Mesendoderm (in vitro differentiated cells): Measurements from ENCODE around the gene CANX.

Experiments
- DNase-seq: peaks from one replicate; pipeline ENCODE4 v3.0.0; 2013
- H2AK5ac ChIP-seq: 2 replicates; pipeline ENCODE4 v1.6.1; 2013; ENCODE audit warnings: low read length, inconsistent platforms
- H2BK120ac ChIP-seq: 2 replicates; pipeline ENCODE4 v1.6.1; 2013; ENCODE audit warnings: low read depth, mild to moderate bottlenecking, low read length, moderate library complexity, mixed read lengths
- H2BK15ac ChIP-seq: replicated peaks from 2 replicates; pipeline ENCODE4 v1.6.1; 2013; ENCODE audit warnings: low read depth, mild to moderate bottlenecking, moderate library complexity
- H2BK5ac ChIP-seq: 2 replicates; pipeline ENCODE4 v1.6.1; 2013; ENCODE audit warnings: low read length, inconsistent platforms
- H3K18ac ChIP-seq: 2 replicates; pipeline ENCODE4 v1.6.1; 2013; ENCODE audit warnings: mild to moderate bottlenecking, low read length, mixed read lengths
- H3K23ac ChIP-seq: one replicate; pipeline ENCODE4 v1.6.1; 2013; ENCODE audit warnings: low read length
- H3K27ac ChIP-seq: 2 replicates; pipeline ENCODE4 v1.5.1; 2013; ENCODE audit warnings: low read depth, mild to moderate bottlenecking, inconsistent platforms, low read length, moderate library complexity
- H3K27me3 ChIP-seq: 2 replicates; pipeline ENCODE4 v1.6.1; 2013; ENCODE audit warnings: low read length, control low read depth, mild to moderate bottlenecking, inconsistent platforms; ENCODE audit not compliant: insufficient read depth, poor library complexity
- H3K36me3 ChIP-seq: 2 replicates; pipeline ENCODE4 v1.6.1; 2013; ENCODE audit warnings: low read length, inconsistent platforms; ENCODE audit not compliant: control insufficient read depth, insufficient read depth
- H3K4ac ChIP-seq: one replicate; pipeline ENCODE4 v1.6.1; 2013; ENCODE audit warnings: low read depth, mild to moderate bottlenecking, low read length, moderate library complexity
- H3K4me1 ChIP-seq: 2 replicates; pipeline ENCODE4 v1.6.1; 2013; ENCODE audit warnings: low read depth, low read length, inconsistent platforms; ENCODE audit not compliant: control insufficient read depth
- H3K4me2 ChIP-seq: 2 replicates; pipeline ENCODE4 v1.6.1; 2013; ENCODE audit warnings: low read length
- H3K4me3 ChIP-seq: 2 replicates; pipeline ENCODE4 v1.5.1; 2013; ENCODE audit warnings: mild to moderate bottlenecking, low read length
- H3K56ac ChIP-seq: one replicate; pipeline ENCODE4 v1.6.1; 2013; ENCODE audit warnings: low read length
- H3K79me1 ChIP-seq: 2 replicates; pipeline ENCODE4 v1.6.1; 2013; ENCODE audit warnings: low read length, inconsistent platforms
- H3K79me2 ChIP-seq: 2 replicates; pipeline ENCODE4 v1.6.1; 2013; ENCODE audit warnings: mild to moderate bottlenecking, low read length; ENCODE audit not compliant: control insufficient read depth, insufficient read depth
- H3K9ac ChIP-seq: 2 replicates; pipeline ENCODE4 v1.6.1; 2013; ENCODE audit warnings: low read length, inconsistent platforms
- H4K5ac ChIP-seq: one replicate; pipeline ENCODE4 v1.6.1; 2013; ENCODE audit warnings: low read length
- H4K8ac ChIP-seq: one replicate; pipeline ENCODE4 v1.6.1; 2013; ENCODE audit warnings: low read depth, mild to moderate bottlenecking, control low read depth, low read length, moderate library complexity
- WGBS: extraction: QIAGEN DNeasy Blood & Tissue Kit; methylation state at CpG from one replicate; pipeline ENCODE4 v1.1.7; 2013; ENCODE audit warnings: low lambda C conversion rate, missing lambda C conversion rate; ENCODE audit not compliant: insufficient coverage; ENCODE audit errors: extremely low coverage; 5-methylcytosine and 5-hydroxymethylcytosine counted together

The CANX gene

GRCh38 chr5:179730356-179730755 is 31.6 kb downstream of the CANX start:
- no peak overlapping the region for H3K4me2 ChIP-seq
- H3K27ac ChIP-seq, result no peak overlapping the region
- H3K4me3 ChIP-seq, result no peak overlapping the region
- no peak overlapping the region for H2BK120ac ChIP-seq
- DNase-seq, result no peak
- peaks cover 24% of the 10 kb centered on the region for H3K79me2 ChIP-seq
- peaks cover 3% of the 10 kb centered on the region for H3K4me1 ChIP-seq
- H2BK15ac ChIP-seq, result no peak overlapping the region
- no peak overlapping the region for H2BK5ac ChIP-seq
- H2AK5ac ChIP-seq, result no peak overlapping the region
- H3K4ac ChIP-seq, result no peak overlapping the region
- no peak overlapping the region for H4K8ac ChIP-seq
- H3K27me3 ChIP-seq, result no peaks in the 10 kb centered on the region
- H3K36me3 ChIP-seq, result peaks cover 13% of the 10 kb centered on the region
- H3K23ac ChIP-seq, result no peak overlapping the region
- no peak overlapping the region for H3K9ac ChIP-seq
- H4K5ac ChIP-seq, result no peak overlapping the region
- WGBS, result no CpG with 5 or more reads among the region's 3 CpGs
- H3K79me1 ChIP-seq, result peaks cover 1% of the 10 kb centered on the region
- no peak overlapping the region for H3K18ac ChIP-seq
- no peak overlapping the region for H3K56ac ChIP-seq

- Histone ChIP-seq H3K9ac (no peak overlapping the region), H2BK15ac (no peak overlapping the region), H3K27me3 (no peaks in the 10 kb centered on the region), H2AK5ac (no peak overlapping the region), H3K4me2 (no peak overlapping the region), H3K56ac (no peak overlapping the region), H3K79me2 (peaks cover 28% of the 10 kb centered on the region), H3K36me3 (peaks cover 13% of the 10 kb centered on the region), H3K79me1 (peaks cover 2% of the 10 kb centered on the region), H3K23ac (no peak overlapping the region), H3K27ac (no peak overlapping the region), H2BK5ac (no peak overlapping the region), H4K8ac (no peak overlapping the region), H3K18ac (no peak overlapping the region), H3K4me3 (no peak overlapping the region), H4K5ac (no peak overlapping the region), H3K4ac (no peak overlapping the region), H2BK120ac (no peak overlapping the region), H3K4me1 (peaks cover 3% of the 10 kb centered on the region)
- no CpG with 5 or more reads among the region's 3 CpGs for WGBS
- DNase-seq, result no peak
These were observed 32.1 kb downstream of the CANX start for GRCh38 chr5:179730852-179731251.

- no peak overlapping the region for H2BK120ac ChIP-seq
- DNase-seq, result no peak
- peak overlapping the region; percentile 1 for H3K4me2 ChIP-seq
- H3K27ac ChIP-seq, result peak overlapping the region; percentile 53
- WGBS, result no CpG with 5 or more reads among the region's 24 CpGs
- H3K56ac ChIP-seq, result peak overlapping the region; percentile 1
- peaks cover 37% of the 10 kb centered on the region for H3K79me2 ChIP-seq
- no peak overlapping the region for H2BK15ac ChIP-seq
- H3K9ac ChIP-seq, result peak overlapping the region; percentile 21
- H3K4me1 ChIP-seq, result peaks cover 3% of the 10 kb centered on the region
- H3K79me1 ChIP-seq, result peaks cover 3% of the 10 kb centered on the region
- H3K18ac ChIP-seq, result no peak overlapping the region
- H3K36me3 ChIP-seq, result peaks cover 12% of the 10 kb centered on the region
- H4K5ac ChIP-seq, result no peak overlapping the region
- H3K4me3 ChIP-seq, result no peak overlapping the region
- no peak overlapping the region for H3K4ac ChIP-seq
- no peak overlapping the region for H4K8ac ChIP-seq
- H3K23ac ChIP-seq, result no peak overlapping the region
- H3K27me3 ChIP-seq, result no peaks in the 10 kb centered on the region
- no peak overlapping the region for H2AK5ac ChIP-seq
- no peak overlapping the region for H2BK5ac ChIP-seq
These were observed 33.1 kb downstream of the CANX start for GRCh38 chr5:179731791-179732411.

- Histone ChIP-seq H3K4me2 (peak within 1 kb of the TSS; percentile 55), H3K56ac (peak within 1 kb of the TSS; percentile 98), H3K9ac (peak within 1 kb of the TSS; percentile 99), H3K4ac (peak within 1 kb of the TSS; percentile 60), H3K79me1 (peaks cover 5% of the 10 kb centered on the region), H4K8ac (no peak within 1 kb of the TSS), H3K27me3 (no peaks in the 10 kb centered on the region), H3K4me3 (peak within 1 kb of the TSS; percentile 95), H3K23ac (peak within 1 kb of the TSS; percentile 75), H3K18ac (peak within 1 kb of the TSS; percentile 86), H2AK5ac (no peak within 1 kb of the TSS), H2BK120ac (no peak within 1 kb of the TSS), H3K27ac (peak within 1 kb of the TSS; percentile 91), H2BK5ac (peak within 1 kb of the TSS; percentile 81), H3K36me3 (peaks cover 7% of the 10 kb centered on the region), H4K5ac (no peak within 1 kb of the TSS), H3K4me1 (peaks cover 3% of the 10 kb centered on the region), H3K79me2 (peaks cover 42% of the 10 kb centered on the region), H2BK15ac (no peak within 1 kb of the TSS)
- no CpG with 5 or more reads among the region's 41 CpGs for WGBS
- peak; percentile 100 for DNase-seq
These were observed 33.7 kb downstream of the CANX start, which contains the start of gene MAML1 for GRCh38 chr5:179732412-179732917. TSS of gene MAML1 (plus strand) at chr5:179732822. CDS start at chr5:179733113, 291 bp downstream.

- H3K4me1 ChIP-seq, result peaks cover 3% of the 10 kb centered on the region
- peaks cover 5% of the 10 kb centered on the region for H3K79me1 ChIP-seq
- H4K8ac ChIP-seq, result no peak overlapping the region
- H3K18ac ChIP-seq, result peak overlapping the region; percentile 86
- peaks cover 48% of the 10 kb centered on the region for H3K79me2 ChIP-seq
- no peak overlapping the region for H4K5ac ChIP-seq
- H3K23ac ChIP-seq, result peak overlapping the region; percentile 75
- peak overlapping the region; percentile 55 for H3K4me2 ChIP-seq
- no peak overlapping the region for H2BK120ac ChIP-seq
- WGBS, result no CpG with 5 or more reads among the region's 101 CpGs
- H3K4me3 ChIP-seq, result peak overlapping the region; percentile 95
- H3K4ac ChIP-seq, result peak overlapping the region; percentile 60
- peak overlapping the region; percentile 81 for H2BK5ac ChIP-seq
- H2BK15ac ChIP-seq, result no peak overlapping the region
- no peak overlapping the region for H2AK5ac ChIP-seq
- H3K27me3 ChIP-seq, result no peaks in the 10 kb centered on the region
- H3K36me3 ChIP-seq, result peaks cover 5% of the 10 kb centered on the region
- peak; percentile 71 for DNase-seq
- peak overlapping the region; percentile 91 for H3K27ac ChIP-seq
- H3K56ac ChIP-seq, result peak overlapping the region; percentile 98
- peak overlapping the region; percentile 99 for H3K9ac ChIP-seq
These were observed 34.4 kb downstream of the CANX start for GRCh38 chr5:179732918-179733771.
